Measurements from ENCODE around the gene ARMC10.
"Not testable (repeated sequence)": the region's sequence is repeated elsewhere in the genome, so short reads cannot be mapped to it uniquely, and the experiment has no call there.

Gene ARMC10

DNA sequence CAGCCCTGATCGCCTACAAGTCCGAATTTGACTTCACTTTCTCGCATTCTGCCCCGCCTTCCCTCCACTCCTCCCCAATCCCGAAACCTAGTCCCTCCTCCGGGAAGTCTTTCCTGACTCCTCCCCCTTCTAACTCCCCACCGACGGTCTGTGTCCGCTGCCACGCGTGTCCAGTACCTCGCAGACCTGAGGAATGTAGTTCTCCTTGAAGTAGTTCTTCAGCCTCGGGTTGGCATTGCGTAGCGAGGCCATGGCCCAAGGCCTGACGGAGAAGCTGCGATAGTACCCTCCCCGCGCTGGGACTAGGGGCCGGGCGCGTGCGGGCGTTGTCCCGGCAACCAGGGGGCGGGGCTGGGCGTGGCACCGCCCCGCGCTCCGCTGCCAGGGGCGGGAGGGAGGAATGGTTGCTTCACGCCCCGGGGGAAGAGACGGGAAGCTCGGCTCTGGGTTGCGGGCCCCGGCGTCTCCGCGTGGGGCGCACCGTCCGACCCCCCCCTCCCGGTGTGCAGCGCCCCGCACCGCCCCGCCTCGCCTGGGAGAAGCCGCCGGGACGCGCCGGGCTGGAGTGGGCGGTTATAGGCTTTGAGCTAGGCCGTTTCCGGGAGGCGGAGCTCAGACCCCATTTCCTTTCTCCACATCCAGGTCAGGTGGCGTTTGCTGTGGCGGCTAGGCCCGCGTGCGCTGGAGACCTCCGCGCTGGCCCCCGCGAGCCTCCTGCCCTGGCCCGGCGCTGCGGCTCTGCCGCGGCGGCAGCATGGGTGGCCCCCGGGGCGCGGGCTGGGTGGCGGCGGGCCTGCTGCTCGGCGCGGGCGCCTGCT lies at the start of gene ARMC10, which contains the start of gene FBXL13:
ARMC10 (plus strand) TSS at position 622 of the 818 bp plus-strand sequence; CDS start at position 755, 133 bp downstream.
FBXL13 (minus strand) TSS at position 278 of the 818 bp plus-strand sequence.
- DNase-seq, result peak; percentile 92

DNA sequence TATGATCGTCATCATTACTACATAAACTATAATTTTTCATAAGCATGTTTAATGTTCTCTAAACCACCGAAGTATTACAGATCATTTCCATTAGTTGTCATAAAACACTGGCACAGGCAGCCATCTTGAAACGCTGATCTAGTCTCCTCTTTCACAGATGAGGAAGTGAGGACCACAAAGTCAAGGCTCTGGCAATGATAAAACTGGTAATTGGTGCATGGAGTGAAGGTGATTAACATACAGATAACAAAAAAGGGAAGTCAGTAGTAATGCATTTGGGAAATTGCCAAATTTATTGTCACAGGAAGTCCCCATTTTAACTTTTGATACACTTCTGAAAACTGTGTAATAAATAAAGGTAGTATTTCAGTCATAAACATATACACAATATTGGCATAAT lies 49.6 kb upstream of the ARMC10 start:
- DNase-seq, result peak; percentile 2

DNA sequence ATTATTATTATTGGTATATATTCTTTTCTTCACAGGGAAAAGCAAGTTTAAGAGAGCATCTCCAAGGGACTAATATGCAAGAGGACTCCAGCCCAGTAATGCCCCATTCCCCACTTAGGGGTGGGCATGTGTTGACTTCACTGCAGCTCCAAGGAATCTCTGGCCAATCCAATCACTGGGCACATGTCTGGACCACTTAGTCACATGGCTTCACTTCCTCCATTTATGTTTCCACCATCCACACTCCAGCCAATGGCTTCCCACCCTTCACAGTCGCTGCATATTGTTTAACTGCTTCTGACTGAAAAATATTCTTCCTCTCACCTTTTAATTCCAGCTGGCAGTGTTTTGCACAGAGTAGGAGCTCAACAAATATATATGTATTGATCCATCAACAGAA lies 43.9 kb upstream of the ARMC10 start:
- DNase-seq, result no peak

- no peak for DNase-seq
These were observed 43.2 kb upstream of the ARMC10 start for GRCh38 chr7:103031781-103032180.

DNA sequence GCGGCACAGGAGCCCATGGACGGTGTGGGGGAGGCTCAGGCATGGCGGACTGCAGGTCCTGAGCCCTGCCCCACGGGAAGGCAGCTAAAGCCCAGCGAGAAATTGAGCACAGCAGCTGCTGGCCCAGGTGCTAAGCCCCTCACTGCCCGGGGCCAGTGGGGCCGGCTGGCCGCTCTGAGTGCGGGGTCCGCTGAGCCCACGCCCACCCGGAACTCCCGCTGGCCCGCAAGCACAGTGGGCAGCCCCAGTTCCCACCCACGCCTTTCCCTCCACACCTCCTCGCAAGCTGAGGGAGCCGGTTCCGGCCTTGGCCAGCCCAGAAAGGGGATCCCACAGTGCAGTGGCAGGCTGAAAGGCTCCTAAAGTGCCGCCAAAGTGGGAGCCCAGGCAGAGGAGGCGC lies 40.6 kb upstream of the ARMC10 start:
- DNase-seq, result not testable (repeated sequence)

GRCh38 chr7:103037476-103037822 lies 37.5 kb upstream of the ARMC10 start:
- DNase-seq, result no peak

- not testable (repeated sequence) for DNase-seq
These were observed 36.9 kb upstream of the ARMC10 start for GRCh38 chr7:103037823-103038739.

DNA sequence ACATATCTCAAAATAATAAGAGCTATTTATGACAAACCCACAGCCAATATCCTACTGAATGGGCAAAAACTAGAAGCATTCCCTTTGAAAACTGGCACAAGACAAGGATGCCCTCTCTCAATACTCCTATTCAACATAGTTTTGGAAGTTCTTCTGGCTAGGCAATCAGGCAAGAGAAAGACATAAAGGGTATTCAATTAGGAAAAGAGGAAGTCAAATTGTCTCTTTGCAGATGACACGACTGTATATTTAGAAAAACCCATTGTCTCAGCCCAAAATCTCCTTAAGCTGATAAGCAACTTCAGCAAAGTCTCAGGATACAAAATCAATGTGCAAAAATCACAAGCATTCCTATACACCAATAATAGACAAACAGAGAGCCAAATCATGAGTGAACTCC lies 33.1 kb upstream of the ARMC10 start:
- DNase-seq, result not testable (repeated sequence)

DNA sequence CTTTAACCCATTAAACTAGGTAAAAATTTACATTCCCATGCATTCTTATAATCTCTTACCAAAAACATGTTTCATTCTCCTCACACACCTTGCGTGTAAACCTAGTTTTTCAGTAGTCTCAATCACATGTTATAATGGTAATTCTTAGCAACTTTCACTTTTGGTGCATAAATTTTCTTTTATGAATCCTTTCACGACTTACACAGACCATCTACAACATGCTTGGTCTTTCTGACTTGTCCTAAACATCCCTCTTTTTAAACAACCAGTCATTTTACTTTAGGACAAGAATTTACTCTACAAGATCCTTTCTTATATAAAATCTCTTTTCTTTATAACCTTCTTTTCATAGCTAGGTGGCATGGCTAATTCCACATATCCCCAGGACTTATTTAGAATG lies 26.1 kb upstream of the ARMC10 start:
- no peak for DNase-seq

- no peak for DNase-seq
These were observed 23.4 kb upstream of the ARMC10 start for GRCh38 chr7:103051519-103051918.

DNA sequence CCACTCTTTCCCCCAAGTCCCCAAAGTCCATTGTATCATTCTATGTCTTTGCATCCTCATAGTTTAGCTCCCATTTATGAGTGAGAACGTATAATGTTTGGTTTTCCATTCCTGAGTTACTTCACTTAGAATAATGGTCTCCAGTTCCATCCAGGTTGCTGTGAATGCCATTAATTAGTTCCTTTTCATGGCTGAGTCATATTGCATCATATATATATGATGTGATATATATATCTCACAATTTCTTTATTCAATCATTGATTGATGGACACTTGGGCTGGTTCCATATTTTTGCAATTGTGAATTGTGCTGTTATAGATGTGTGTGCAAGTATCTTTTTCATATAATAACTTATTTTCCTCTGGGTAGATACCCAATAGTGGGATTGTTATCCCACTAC lies 18.9 kb upstream of the ARMC10 start:
- not testable (repeated sequence) for DNase-seq

DNA sequence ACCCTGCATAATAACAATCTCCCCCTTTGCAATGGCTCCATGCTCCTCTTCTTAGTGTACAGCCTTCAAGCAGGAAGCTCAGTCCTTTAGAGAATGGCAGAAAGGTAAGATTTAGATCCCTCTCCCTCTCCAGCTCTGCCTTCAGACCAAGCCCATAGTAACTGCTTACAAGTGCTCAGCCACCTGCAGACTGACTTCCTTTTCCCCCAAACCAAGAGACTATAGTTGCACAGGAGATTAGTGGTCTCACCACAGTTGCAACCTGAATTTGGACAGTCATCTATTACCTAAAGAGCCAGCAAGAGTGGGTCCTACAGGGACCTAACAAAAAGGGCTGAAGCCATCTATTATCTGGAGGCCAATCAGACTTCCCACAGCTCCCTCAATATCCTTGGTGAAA lies 16.8 kb upstream of the ARMC10 start:
- no peak for DNase-seq

DNA sequence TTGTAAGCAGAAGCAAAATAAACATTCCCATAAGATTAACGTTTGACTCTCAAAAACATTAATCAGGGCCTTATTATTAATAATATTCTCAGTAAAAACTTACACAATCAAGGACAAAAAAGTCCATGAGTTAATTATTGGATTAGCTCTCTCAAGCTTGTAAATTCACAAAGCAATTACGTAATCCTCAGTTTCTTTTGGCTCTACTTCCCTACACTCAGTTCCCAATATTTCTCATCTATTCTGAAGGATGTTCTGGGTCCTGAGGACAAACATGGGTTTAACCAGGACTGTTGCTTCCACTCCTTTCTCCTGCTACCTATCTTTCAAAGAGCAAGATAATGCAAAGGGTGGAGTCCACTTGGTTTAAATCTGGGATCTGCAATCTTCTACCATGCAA lies 15.5 kb upstream of the ARMC10 start:
- DNase-seq, result no peak

- DNase-seq, result no peak
These were observed 11.0 kb upstream of the ARMC10 start for GRCh38 chr7:103063895-103064294.

GRCh38 chr7:103065667-103066066 lies 9.3 kb upstream of the ARMC10 start:
- peak; percentile 42 for DNase-seq

DNA sequence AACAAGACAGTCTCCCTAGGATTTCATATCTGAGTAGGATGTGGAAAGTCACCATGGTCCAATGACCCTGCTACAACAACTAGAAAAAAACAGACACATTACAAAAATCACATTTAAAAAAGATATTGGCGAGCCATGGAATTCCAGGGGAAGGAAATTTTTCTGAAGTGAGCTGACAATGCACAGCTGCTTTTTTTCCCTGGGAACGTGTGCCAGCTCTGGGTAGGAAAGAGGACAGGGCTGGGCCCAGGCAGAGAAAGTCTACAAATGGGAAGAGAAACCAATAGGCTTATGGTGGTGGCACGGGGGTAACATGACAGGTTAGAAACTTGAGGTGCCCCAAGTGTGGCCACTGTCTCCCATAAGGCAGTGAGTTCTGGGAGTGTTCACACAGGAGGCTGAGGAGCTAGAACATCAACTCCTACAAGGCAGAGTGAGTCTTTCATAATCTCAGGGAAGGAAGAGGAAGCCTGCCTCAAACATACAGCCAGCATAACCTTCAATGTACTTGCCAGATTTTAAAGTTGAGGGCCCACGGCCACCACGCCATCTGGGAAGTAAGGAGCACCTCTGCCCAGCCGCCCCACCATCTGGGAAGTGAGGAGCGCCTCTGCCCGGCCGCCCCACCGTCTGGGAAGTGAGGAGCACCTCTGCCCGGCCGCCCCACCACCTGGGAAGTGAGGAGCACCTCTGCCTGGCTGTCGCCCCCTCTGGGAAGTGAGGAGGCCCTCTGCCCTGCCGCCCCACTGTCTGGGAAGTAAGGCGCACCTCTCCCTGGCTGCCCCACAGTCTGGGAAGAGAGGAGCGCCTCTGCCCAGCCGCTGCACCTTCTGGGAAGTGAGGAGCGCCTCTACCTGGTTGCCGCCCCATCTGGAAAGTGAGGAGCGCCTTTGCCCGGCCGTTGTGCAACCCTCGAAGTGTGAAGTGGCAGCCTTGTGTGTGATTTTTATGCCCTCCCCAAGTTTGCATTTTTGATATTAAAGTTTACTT lies 6.2 kb upstream of the ARMC10 start:
- DNase-seq, result no peak

- no peak for DNase-seq
These were observed 3.9 kb upstream of the ARMC10 start for GRCh38 chr7:103071000-103071399.

DNA sequence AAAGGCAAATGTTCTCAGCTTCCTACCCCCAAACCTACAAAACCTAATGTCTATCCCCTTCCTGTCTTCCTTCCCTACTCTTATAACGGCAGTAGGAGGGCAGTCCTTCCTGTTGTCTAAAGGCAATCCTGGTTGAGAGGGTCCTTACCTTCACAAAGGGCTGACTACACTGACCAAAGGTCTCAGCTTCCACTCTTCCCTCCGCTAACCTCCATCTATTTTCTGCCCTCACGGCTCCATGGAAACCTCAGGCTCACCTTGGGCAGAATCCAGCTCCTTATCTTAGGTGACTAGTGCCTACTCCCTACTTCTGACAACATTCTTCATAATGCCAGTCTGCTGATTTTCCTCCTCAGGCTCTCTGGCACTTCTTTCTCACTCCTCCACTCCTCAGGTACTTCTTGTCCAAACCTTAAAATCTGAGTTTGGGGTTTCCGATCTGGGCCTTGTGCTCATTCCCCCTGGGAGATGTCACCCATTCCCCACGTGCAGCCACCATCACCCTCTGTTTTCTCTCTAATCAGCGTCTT lies 886 bp upstream of the ARMC10 start:
- DNase-seq, result no peak

GRCh38 chr7:103075337-103075918 lies 488 bp downstream of the ARMC10 start:
- DNase-seq, result peak; percentile 69

DNA sequence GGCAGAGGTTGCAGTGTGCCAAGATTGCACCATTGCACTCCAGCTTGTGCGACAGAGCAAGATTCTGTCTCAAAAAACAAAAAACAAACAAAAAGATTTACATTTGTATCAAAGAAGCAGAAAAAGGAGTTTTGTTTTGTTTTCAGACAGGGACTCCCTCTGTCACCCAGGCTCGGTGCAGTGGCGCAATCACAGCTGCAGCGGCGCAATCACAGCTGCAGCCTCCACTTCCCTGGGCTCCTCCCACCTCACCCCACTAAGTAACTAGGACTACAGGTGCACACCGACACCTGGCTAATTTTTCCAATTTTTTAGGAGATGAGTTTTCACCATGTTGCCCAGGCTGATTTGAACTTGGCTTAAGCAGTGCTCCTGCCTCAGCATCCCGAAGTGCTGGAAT lies 1.8 kb downstream of the ARMC10 start:
- DNase-seq, result no peak

- no peak for DNase-seq
These were observed 2.4 kb downstream of the ARMC10 start for GRCh38 chr7:103077318-103077717.

DNA sequence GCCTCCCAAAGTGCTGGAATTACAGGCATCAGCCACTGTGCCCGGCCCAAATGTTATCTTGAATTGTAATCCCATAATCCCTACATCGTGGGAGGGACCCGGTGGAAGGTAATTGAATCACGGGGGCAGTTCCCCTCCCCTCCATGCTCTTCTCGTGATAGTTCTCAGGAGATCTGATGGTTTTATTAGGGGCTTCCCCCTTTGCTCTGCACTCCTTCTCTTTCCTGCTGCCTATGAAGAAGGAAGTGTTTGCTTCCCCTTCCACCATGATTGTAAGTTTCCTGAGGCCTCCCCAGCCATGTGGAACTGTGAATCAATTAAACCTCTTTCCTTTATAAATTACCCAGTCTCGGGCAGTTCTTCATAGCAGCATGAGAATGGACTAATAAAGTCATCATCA lies 3.3 kb downstream of the ARMC10 start:
- DNase-seq, result not testable (repeated sequence)

Measured in CD4-positive, alpha-beta T cell treated with Interleukin-10 for 1 hour (primary cell).